CD4-positive, alpha-beta T cell treated with Interleukin-6 at 100 ng/mL for 8 hours (primary cell): ENCODE results near the gene B3GNT8.
"Not testable (repeated sequence)": the region's sequence is repeated elsewhere in the genome, so short reads cannot be mapped to it uniquely, and the experiment has no call there.

Experiments
- DNase-seq: peaks from one replicate; pipeline ENCODE4 v3.0.0-alpha.2; 2020; ENCODE audit warnings: mixed read lengths, low spot score

Gene B3GNT8

DNA sequence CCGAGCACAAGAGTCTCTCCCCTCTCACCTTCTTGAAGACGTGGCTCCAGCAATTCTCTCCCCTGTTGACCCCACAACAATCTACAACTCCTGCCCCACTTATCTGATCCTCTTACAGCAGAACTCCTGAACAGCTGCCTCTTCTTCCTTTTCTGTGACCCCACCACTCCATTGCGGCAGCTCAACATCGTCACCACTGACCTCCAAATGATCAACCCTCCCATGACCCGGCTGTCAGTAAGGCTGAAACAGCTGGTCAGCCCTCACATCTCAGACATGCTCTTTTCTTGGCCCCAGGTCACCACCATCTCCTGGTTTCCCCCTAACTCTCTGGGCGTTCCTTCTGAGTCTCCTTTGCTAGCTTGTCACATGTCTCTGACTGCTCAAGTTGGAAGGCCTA, 31.8 kb downstream of the B3GNT8 start:
- DNase-seq: no peak

DNA sequence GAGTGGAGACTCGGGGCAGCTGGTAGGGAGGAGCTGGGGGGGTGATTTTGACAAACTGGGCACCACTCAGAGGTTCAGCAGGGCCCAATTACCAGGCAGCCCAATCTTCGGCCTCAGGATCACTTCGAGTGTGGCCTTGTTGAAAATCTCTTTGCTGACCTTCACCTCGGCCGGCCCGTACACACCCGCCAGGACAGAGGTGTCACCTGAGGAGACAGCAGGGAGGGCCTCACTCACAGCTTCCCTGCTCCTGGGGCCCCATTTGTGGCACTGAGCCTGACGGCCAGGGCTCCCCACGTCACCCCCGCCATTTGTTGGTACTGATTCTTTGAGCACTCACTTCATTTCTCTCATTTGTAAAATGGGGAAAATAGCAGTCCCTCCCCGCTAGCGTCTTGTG, 34.4 kb downstream of the B3GNT8 start:
- DNase-seq: no peak

GRCh38 chr19:41391618-41392017, 35.6 kb downstream of the B3GNT8 start:
- DNase-seq: no peak

- no peak for DNase-seq
Measured at GRCh38 chr19:41386442-41386841, 40.7 kb downstream of the B3GNT8 start.

GRCh38 chr19:41384351-41384750, 42.8 kb downstream of the B3GNT8 start:
- no peak for DNase-seq

- DNase-seq: not testable (repeated sequence)
Measured at GRCh38 chr19:41381536-41381935, 45.6 kb downstream of the B3GNT8 start.

DNA sequence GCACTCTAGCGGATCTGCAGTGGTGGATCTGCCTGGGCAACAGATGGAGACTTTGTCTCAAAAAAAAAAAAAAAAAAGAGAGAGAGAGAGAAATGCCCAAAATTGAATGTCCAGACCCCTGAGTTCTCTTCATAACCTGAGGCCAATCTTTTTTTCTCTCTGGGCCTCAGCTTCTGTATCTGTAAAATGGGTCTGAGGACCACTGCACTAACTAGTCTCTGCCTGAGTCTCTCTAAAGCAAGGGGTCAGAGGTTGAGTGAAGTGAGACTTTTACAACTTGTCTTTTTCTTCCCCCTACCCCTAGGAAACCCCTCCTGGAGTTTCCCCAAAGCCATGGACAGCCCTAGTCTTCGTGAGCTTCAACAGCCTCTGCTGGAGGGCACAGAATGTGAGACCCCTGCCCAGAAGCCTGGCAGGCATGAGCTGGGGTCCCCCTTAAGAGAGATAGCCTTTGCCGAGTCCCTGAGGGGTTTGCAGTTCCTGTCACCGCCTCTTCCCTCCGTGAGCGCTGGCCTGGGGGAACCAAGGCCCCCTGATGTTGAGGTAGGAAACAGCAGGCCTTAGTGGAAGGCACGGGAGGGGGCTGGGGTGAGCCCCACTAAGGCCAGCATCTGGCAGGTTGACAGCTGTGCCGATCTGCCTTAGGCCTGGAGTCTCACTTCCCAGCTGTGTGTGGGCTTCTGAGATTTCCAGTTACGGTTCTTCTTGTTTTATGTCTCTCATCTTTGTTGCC, 49.0 kb downstream of the B3GNT8 start:
- DNase-seq: no peak

DNA sequence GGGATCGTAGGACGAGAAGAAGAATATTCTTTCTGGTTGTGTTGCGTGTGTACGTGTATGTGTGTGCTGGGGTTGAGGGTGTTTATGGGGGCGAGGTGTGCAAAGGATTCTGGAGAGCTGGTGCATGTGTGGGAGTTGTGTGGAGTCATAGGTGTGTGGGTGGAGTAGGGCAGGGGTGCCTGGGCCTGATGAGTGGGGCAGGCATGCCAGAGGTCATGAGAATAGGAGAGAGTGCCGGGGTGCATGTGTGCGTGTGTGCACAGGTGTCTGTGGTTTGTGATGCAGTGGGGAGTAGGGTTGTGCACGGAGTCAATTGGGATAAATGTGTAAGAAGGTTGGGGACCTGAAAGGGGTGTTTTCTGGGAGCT, 50.2 kb downstream of the B3GNT8 start:
- no peak for DNase-seq

GRCh38 chr19:41376241-41376997, 50.8 kb downstream of the B3GNT8 start, which contains the start of gene TMEM91:
TMEM91 (plus strand) TSS chr19:41376533; CDS start chr19:41378310, 1,777 bp downstream.
- no peak for DNase-seq
